ENCODE results near the gene VWA8.
"Not testable (repeated sequence)": the region's sequence is repeated elsewhere in the genome, so short reads cannot be mapped to it uniquely, and the experiment has no call there.

VWA8 gene

GRCh38 chr13:41763782-41764181 lies 197.1 kb downstream of the VWA8 start:
- H3K4me3 ChIP-seq (ENCODE audit: low read depth in 1 of 2, low read length in 2 of 2): no peak overlapping the region
- no peak overlapping the region for H3K9ac ChIP-seq (ENCODE audit: low read length)
- no peaks in the 10 kb centered on the region for H3K36me3 ChIP-seq (ENCODE audit: insufficient read depth, low read length)
- no peaks in the 10 kb centered on the region for H3K27me3 ChIP-seq (ENCODE audit: control insufficient read depth in 1 of 2, insufficient read depth in 2 of 2, low read length in 2 of 2)
- H3K4me1 ChIP-seq (ENCODE audit: insufficient read depth, low read length): no peaks in the 10 kb centered on the region
- H3K27ac ChIP-seq (ENCODE audit: low read depth, low read length): no peak overlapping the region
- H3K9me3 ChIP-seq (ENCODE audit: low read length): no peaks in the 10 kb centered on the region

DNA sequence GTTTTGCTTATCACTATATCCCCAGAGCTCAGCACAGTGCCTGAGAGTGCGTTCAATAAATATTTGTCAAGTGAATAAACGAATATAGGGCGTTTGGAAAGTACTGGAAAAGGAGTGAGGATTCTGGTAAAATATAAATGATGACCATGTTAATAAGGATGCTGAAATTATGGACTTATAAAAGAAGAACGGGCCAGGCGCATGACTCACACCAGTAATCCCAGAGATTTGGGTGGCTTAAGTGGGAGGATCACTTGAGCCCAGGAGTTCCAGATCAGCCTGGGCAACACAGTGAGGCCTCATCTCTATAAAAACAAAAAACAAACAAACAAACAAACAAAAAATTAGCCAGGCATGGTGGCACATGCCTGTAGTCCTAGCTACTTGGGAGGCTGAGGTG lies 198.1 kb downstream of the VWA8 start:
- no peak overlapping the region for H3K4me3 ChIP-seq (ENCODE audit: low read depth in 1 of 2, low read length in 2 of 2)
- H3K36me3 ChIP-seq (ENCODE audit: insufficient read depth, low read length): no peaks in the 10 kb centered on the region
- no peak overlapping the region for H3K27ac ChIP-seq (ENCODE audit: low read depth, low read length)
- H3K9me3 ChIP-seq (ENCODE audit: low read length): no peaks in the 10 kb centered on the region
- no peak overlapping the region for H3K9ac ChIP-seq (ENCODE audit: low read length)
- no peaks in the 10 kb centered on the region for H3K4me1 ChIP-seq (ENCODE audit: insufficient read depth, low read length)
- no peaks in the 10 kb centered on the region for H3K27me3 ChIP-seq (ENCODE audit: control insufficient read depth in 1 of 2, insufficient read depth in 2 of 2, low read length in 2 of 2)

DNA sequence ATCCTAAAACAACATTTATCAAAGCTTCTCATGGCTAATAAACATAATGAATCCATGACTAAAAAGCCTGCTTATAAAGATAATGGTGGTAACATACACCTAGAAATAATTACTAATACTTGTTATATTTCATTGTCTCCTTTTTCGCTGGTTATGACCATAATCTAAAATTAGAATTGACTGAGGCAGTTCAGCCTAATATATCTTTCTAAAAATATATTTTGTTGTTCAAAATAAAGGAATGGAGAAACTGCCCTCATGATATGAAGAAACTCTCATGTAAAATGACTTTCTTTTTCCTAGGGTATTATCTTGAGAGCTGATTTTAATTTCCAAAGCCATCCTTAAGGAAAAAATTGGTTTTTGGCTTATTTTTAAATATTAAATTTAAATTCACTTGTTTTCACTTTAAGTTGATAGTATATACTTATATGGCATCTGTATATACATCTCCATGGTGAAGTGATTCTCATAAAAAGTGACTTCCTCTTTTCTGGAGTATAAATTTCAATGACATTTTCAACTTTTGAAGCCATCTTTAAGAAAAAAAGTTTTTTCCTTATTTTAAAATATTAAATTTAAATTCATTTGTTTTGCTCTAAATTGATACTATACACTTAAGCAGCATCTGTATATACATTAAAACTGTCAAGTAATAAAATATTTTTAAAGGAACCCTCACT lies 204.6 kb downstream of the VWA8 start:
- H3K9ac ChIP-seq (ENCODE audit: low read length): no peak overlapping the region
- no peak overlapping the region for H3K27ac ChIP-seq (ENCODE audit: low read depth, low read length)
- no peaks in the 10 kb centered on the region for H3K36me3 ChIP-seq (ENCODE audit: insufficient read depth, low read length)
- H3K4me3 ChIP-seq (ENCODE audit: low read depth in 1 of 2, low read length in 2 of 2): no peak overlapping the region
- no peaks in the 10 kb centered on the region for H3K9me3 ChIP-seq (ENCODE audit: low read length)
- no peaks in the 10 kb centered on the region for H3K27me3 ChIP-seq (ENCODE audit: control insufficient read depth in 1 of 2, insufficient read depth in 2 of 2, low read length in 2 of 2)
- H3K4me1 ChIP-seq (ENCODE audit: insufficient read depth, low read length): peaks cover 5% of the 10 kb centered on the region

GRCh38 chr13:41751734-41752445 lies 209.0 kb downstream of the VWA8 start:
- Histone ChIP-seq H3K27ac (ENCODE audit: low read depth, low read length) (no peak overlapping the region), H3K4me1 (ENCODE audit: insufficient read depth, low read length) (peaks cover 5% of the 10 kb centered on the region), H3K9ac (ENCODE audit: low read length) (no peak overlapping the region), H3K9me3 (ENCODE audit: low read length) (no peaks in the 10 kb centered on the region), H3K36me3 (ENCODE audit: insufficient read depth, low read length) (no peaks in the 10 kb centered on the region), H3K4me3 (ENCODE audit: low read depth in 1 of 2, low read length in 2 of 2) (no peak overlapping the region), H3K27me3 (ENCODE audit: control insufficient read depth in 1 of 2, insufficient read depth in 2 of 2, low read length in 2 of 2) (no peaks in the 10 kb centered on the region)

GRCh38 chr13:41751277-41751676 lies 209.6 kb downstream of the VWA8 start:
- Histone ChIP-seq H3K9ac (ENCODE audit: low read length) (no peak overlapping the region), H3K36me3 (ENCODE audit: insufficient read depth, low read length) (no peaks in the 10 kb centered on the region), H3K4me1 (ENCODE audit: insufficient read depth, low read length) (peaks cover 5% of the 10 kb centered on the region), H3K4me3 (ENCODE audit: low read depth in 1 of 2, low read length in 2 of 2) (no peak overlapping the region), H3K27me3 (ENCODE audit: control insufficient read depth in 1 of 2, insufficient read depth in 2 of 2, low read length in 2 of 2) (no peaks in the 10 kb centered on the region), H3K9me3 (ENCODE audit: low read length) (no peaks in the 10 kb centered on the region), H3K27ac (ENCODE audit: low read depth, low read length) (no peak overlapping the region)

DNA sequence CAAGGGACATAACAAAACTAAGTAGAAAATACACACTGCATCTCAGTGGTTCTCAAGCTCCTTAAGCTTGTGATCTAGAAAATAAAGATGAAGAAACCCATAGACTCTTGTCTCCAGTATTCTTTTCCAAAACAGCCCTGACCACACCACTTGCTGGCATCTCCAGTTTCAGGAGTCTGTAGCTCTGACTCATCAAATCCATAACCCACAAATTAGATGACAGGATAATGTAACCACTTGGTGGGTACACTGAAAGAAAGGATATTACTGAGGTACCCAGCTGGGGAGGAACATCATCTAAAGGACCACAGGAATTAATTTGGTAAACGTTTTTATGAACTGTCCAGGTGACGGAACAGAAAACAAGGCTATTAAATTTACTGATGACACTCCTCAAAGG lies 214.7 kb downstream of the VWA8 start:
- Histone ChIP-seq H3K36me3 (ENCODE audit: insufficient read depth, low read length) (no peaks in the 10 kb centered on the region), H3K27me3 (ENCODE audit: control insufficient read depth in 1 of 2, insufficient read depth in 2 of 2, low read length in 2 of 2) (no peaks in the 10 kb centered on the region), H3K4me3 (ENCODE audit: low read depth in 1 of 2, low read length in 2 of 2) (no peak overlapping the region), H3K4me1 (ENCODE audit: insufficient read depth, low read length) (no peaks in the 10 kb centered on the region), H3K9me3 (ENCODE audit: low read length) (no peaks in the 10 kb centered on the region), H3K27ac (ENCODE audit: low read depth, low read length) (no peak overlapping the region), H3K9ac (ENCODE audit: low read length) (no peak overlapping the region)

GRCh38 chr13:41745496-41745895 lies 215.4 kb downstream of the VWA8 start:
- H3K9ac ChIP-seq (ENCODE audit: low read length); H3K27me3 ChIP-seq (ENCODE audit: control insufficient read depth in 1 of 2, insufficient read depth in 2 of 2, low read length in 2 of 2); H3K27ac ChIP-seq (ENCODE audit: low read depth, low read length); H3K9me3 ChIP-seq (ENCODE audit: low read length); H3K4me3 ChIP-seq (ENCODE audit: low read depth in 1 of 2, low read length in 2 of 2); H3K4me1 ChIP-seq (ENCODE audit: insufficient read depth, low read length); H3K36me3 ChIP-seq (ENCODE audit: insufficient read depth, low read length): not testable (repeated sequence)

DNA sequence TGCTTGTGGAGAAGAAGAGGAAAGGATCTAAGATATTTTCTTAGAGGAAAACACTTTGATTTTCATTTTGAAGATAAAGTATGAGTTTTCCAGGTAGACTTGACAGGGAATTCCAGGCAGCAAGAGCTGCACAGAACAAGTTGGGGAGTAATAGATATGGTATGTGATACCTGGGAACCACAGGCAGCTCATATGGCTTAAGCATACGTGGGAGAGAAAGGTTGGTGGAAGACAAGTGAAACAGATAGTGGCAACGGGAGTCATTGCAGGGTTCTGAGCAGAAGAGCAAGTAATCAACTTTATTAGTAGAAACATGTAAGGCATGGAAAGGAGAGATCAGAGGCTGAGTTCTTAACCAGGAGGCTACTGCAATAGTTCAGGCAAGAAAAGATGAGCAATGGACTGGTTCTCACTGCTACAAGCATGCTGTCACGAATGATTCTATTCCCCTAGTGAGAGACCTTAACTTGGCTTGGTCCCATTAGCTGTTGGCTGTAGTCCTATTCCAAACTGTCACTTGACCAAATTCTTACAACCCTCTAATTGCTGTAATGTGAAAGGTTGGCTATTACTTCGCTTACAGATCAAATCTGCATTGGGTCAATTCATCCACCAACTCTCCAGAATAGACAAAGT lies 217.9 kb downstream of the VWA8 start:
- no peak overlapping the region for H3K4me3 ChIP-seq (ENCODE audit: low read depth in 1 of 2, low read length in 2 of 2)
- H3K9ac ChIP-seq (ENCODE audit: low read length): no peak overlapping the region
- H3K9me3 ChIP-seq (ENCODE audit: low read length): no peaks in the 10 kb centered on the region
- no peaks in the 10 kb centered on the region for H3K4me1 ChIP-seq (ENCODE audit: insufficient read depth, low read length)
- H3K27ac ChIP-seq (ENCODE audit: low read depth, low read length): no peak overlapping the region
- no peaks in the 10 kb centered on the region for H3K27me3 ChIP-seq (ENCODE audit: control insufficient read depth in 1 of 2, insufficient read depth in 2 of 2, low read length in 2 of 2)
- no peaks in the 10 kb centered on the region for H3K36me3 ChIP-seq (ENCODE audit: insufficient read depth, low read length)

DNA sequence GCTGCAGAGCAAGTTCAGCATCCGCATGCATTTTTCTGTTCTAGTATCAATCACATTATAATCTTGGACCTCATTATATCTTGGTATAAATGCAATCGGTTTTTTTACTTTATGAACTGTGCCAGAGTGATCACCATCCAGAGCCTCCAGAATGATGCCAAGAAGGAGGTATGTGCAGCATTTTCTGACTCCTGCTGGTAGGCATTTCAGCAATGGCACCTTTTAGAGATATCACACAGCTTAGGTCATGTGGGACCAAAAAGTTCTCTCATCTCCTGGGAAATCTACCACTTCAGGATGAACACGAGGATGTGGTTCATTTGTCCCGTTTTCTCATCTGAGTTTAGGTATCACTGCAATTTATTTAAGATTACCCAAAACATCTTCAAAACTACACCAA lies 220.4 kb downstream of the VWA8 start:
- Histone ChIP-seq H3K27me3 (ENCODE audit: control insufficient read depth in 1 of 2, insufficient read depth in 2 of 2, low read length in 2 of 2) (no peaks in the 10 kb centered on the region), H3K9me3 (ENCODE audit: low read length) (no peaks in the 10 kb centered on the region), H3K4me1 (ENCODE audit: insufficient read depth, low read length) (no peaks in the 10 kb centered on the region), H3K36me3 (ENCODE audit: insufficient read depth, low read length) (no peaks in the 10 kb centered on the region), H3K9ac (ENCODE audit: low read length) (no peak overlapping the region), H3K4me3 (ENCODE audit: low read depth in 1 of 2, low read length in 2 of 2) (no peak overlapping the region), H3K27ac (ENCODE audit: low read depth, low read length) (no peak overlapping the region)

- Histone ChIP-seq H3K9ac (ENCODE audit: low read length) (no peak overlapping the region), H3K4me3 (ENCODE audit: low read depth in 1 of 2, low read length in 2 of 2) (no peak overlapping the region), H3K4me1 (ENCODE audit: insufficient read depth, low read length) (no peaks in the 10 kb centered on the region), H3K36me3 (ENCODE audit: insufficient read depth, low read length) (peaks cover 17% of the 10 kb centered on the region), H3K27me3 (ENCODE audit: control insufficient read depth in 1 of 2, insufficient read depth in 2 of 2, low read length in 2 of 2) (no peaks in the 10 kb centered on the region), H3K27ac (ENCODE audit: low read depth, low read length) (no peak overlapping the region), H3K9me3 (ENCODE audit: low read length) (no peaks in the 10 kb centered on the region)
These were observed 238.0 kb downstream of the VWA8 start for GRCh38 chr13:41722684-41723535.

DNA sequence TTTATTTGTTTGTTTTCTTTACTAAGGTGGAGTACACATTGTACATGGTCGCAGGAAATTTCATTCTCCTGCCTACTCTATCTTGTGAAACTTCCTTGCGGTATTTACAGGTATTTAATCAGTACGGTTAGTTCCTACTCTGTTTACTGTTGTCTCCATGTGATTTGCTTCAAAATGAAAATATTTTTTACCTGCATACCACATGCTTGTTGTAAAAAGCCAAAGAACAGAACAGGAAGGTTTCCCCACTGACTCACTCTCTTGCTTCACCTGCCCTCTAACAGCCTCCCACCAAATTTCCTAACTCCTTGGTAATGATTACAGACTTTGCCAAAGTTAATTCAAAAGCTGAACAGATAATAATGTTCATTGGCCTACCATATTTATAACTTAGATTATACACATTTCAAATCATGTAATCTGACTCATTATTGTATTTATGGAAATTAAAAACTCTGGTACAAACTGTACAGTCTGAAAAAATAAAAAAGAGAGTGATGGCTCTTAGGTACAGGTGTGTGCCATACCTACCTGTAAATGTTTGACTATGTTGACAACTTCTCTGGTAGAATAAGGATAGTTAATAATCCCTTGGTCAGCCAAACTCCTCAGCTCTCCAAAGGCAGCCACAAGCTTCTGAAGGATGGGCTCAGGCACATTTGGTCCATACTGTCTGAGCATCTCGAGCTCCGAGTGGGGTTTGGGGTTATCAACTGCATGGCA lies 239.9 kb downstream of the VWA8 start:
- Histone ChIP-seq H3K36me3 (ENCODE audit: insufficient read depth, low read length) (peaks cover 17% of the 10 kb centered on the region), H3K27me3 (ENCODE audit: control insufficient read depth in 1 of 2, insufficient read depth in 2 of 2, low read length in 2 of 2) (no peaks in the 10 kb centered on the region)

More for the DNA sequence above, 239.9 kb downstream of the VWA8 start:
- Histone ChIP-seq H3K27ac (ENCODE audit: low read depth, low read length) (no peak overlapping the region), H3K4me1 (ENCODE audit: insufficient read depth, low read length) (no peaks in the 10 kb centered on the region), H3K4me3 (ENCODE audit: low read depth in 1 of 2, low read length in 2 of 2) (no peak overlapping the region), H3K9me3 (ENCODE audit: low read length) (no peaks in the 10 kb centered on the region), H3K9ac (ENCODE audit: low read length) (no peak overlapping the region)

Measured in muscle layer of colon (tissue), 2 donors.